A549 (cell line): ENCODE results near the gene SH3BGRL.

Experiments used
- CBX2 ChIP-seq: fragments of 200-600 bp; sonication (generic); IDR thresholded peaks from 2 replicates; pipeline ENCODE4 v1.6.1; 2016; ENCODE audit warnings: low read depth, mild to moderate bottlenecking, borderline replicate concordance
- CEBPB ChIP-seq, 2 experiments: fragments of >200 bp in 1 of 2; sonication (Bioruptor Twin) in 1 of 2; formaldehyde crosslinking in 1 of 2; IDR thresholded peaks; 2 replicates each; pipeline ENCODE4 v1.6.1; 2012 to 2016
- EP300 ChIP-seq, 2 experiments: fragments of >200 bp; sonication (Bioruptor Twin); formaldehyde crosslinking; IDR thresholded peaks; 2 replicates in 1 of 2; 3 replicates in 1 of 2; pipeline ENCODE4 v1.6.1; 2016 to 2017
- JUN ChIP-seq, 2 experiments: fragments of >200 bp; sonication (Bioruptor Twin); formaldehyde crosslinking; IDR thresholded peaks; 2 replicates in 1 of 2; 3 replicates in 1 of 2; pipeline ENCODE4 v1.6.1; 2016 to 2017
- POLR2A ChIP-seq: IDR thresholded peaks from 2 replicates; pipeline ENCODE4 v1.6.1; 2012; ENCODE audit warnings: mild to moderate bottlenecking, low read length
- RCOR1 ChIP-seq: fragments of 150-350 bp; IDR thresholded peaks from 2 replicates; pipeline ENCODE4 v1.6.1; 2014; ENCODE audit warnings: antibody characterized with exemption, low read length, low read depth
- TF ChIP-seq, protein P1 (sequence below): fragments of >200 bp; sonication (Bioruptor Twin); formaldehyde crosslinking; IDR thresholded peaks from 3 replicates; pipeline ENCODE4 v1.5.1; 2016
- TF ChIP-seq, protein P2 (sequence below): IDR thresholded peaks from 2 replicates; pipeline ENCODE4 v1.6.1; 2012
- TF ChIP-seq, protein P3 (sequence below): fragments of 450-650 bp; IDR thresholded peaks from 2 replicates; pipeline ENCODE4 v1.6.1; 2014; ENCODE audit warnings: antibody characterized with exemption
- TF ChIP-seq, protein P4 (sequence below): fragments of 200-600 bp; sonication (generic); IDR thresholded peaks from 2 replicates; pipeline ENCODE4 v1.6.1; 2016; ENCODE audit warnings: antibody characterized with exemption, mild to moderate bottlenecking, moderate library complexity
- TF ChIP-seq, protein P5 (sequence below): fragments of 250-450 bp; sonication (Bioruptor Pico); IDR thresholded peaks from 2 replicates; pipeline ENCODE4 v1.5.0; 2021; ENCODE audit warnings: mild to moderate bottlenecking, moderate library complexity, borderline replicate concordance

DNA sequence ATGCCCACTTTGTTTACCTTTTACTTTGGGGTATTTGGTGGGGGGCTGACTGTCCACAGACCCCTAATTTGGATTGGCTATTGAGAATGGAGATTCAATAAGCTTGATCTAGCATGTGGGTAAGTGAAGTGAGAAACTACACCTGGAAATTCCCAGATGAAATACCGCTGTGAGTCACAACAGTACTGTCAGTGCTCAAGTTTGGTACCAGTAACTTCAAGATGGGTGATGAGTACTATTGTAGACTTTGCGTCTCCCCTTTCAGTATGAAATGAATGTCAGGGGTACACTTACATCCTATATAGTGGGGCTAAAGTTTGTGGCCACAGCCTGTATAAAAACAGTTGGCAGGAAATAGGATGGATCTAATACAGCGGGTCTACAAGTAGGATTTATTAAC lies 33.5 kb upstream of the SH3BGRL start:
- TF ChIP-seq, protein P1, sequence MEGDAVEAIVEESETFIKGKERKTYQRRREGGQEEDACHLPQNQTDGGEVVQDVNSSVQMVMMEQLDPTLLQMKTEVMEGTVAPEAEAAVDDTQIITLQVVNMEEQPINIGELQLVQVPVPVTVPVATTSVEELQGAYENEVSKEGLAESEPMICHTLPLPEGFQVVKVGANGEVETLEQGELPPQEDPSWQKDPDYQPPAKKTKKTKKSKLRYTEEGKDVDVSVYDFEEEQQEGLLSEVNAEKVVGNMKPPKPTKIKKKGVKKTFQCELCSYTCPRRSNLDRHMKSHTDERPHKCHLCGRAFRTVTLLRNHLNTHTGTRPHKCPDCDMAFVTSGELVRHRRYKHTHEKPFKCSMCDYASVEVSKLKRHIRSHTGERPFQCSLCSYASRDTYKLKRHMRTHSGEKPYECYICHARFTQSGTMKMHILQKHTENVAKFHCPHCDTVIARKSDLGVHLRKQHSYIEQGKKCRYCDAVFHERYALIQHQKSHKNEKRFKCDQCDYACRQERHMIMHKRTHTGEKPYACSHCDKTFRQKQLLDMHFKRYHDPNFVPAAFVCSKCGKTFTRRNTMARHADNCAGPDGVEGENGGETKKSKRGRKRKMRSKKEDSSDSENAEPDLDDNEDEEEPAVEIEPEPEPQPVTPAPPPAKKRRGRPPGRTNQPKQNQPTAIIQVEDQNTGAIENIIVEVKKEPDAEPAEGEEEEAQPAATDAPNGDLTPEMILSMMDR: no peak
- TF ChIP-seq, protein P2, sequence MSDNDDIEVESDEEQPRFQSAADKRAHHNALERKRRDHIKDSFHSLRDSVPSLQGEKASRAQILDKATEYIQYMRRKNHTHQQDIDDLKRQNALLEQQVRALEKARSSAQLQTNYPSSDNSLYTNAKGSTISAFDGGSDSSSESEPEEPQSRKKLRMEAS: no peak
- TF ChIP-seq CEBPB (IDR thresholded peaks at IDR 0.05) (no peak), POLR2A (no peak), JUN (IDR thresholded peaks at IDR 0.05) (no peak), EP300 (IDR thresholded peaks at IDR 0.05) (no peak), RCOR1 (no peak), CBX2 (no peak)
- TF ChIP-seq, protein P3, sequence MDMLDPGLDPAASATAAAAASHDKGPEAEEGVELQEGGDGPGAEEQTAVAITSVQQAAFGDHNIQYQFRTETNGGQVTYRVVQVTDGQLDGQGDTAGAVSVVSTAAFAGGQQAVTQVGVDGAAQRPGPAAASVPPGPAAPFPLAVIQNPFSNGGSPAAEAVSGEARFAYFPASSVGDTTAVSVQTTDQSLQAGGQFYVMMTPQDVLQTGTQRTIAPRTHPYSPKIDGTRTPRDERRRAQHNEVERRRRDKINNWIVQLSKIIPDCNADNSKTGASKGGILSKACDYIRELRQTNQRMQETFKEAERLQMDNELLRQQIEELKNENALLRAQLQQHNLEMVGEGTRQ: no peak
- TF ChIP-seq, protein P4, sequence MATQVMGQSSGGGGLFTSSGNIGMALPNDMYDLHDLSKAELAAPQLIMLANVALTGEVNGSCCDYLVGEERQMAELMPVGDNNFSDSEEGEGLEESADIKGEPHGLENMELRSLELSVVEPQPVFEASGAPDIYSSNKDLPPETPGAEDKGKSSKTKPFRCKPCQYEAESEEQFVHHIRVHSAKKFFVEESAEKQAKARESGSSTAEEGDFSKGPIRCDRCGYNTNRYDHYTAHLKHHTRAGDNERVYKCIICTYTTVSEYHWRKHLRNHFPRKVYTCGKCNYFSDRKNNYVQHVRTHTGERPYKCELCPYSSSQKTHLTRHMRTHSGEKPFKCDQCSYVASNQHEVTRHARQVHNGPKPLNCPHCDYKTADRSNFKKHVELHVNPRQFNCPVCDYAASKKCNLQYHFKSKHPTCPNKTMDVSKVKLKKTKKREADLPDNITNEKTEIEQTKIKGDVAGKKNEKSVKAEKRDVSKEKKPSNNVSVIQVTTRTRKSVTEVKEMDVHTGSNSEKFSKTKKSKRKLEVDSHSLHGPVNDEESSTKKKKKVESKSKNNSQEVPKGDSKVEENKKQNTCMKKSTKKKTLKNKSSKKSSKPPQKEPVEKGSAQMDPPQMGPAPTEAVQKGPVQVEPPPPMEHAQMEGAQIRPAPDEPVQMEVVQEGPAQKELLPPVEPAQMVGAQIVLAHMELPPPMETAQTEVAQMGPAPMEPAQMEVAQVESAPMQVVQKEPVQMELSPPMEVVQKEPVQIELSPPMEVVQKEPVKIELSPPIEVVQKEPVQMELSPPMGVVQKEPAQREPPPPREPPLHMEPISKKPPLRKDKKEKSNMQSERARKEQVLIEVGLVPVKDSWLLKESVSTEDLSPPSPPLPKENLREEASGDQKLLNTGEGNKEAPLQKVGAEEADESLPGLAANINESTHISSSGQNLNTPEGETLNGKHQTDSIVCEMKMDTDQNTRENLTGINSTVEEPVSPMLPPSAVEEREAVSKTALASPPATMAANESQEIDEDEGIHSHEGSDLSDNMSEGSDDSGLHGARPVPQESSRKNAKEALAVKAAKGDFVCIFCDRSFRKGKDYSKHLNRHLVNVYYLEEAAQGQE: no peak
- TF ChIP-seq, protein P5, sequence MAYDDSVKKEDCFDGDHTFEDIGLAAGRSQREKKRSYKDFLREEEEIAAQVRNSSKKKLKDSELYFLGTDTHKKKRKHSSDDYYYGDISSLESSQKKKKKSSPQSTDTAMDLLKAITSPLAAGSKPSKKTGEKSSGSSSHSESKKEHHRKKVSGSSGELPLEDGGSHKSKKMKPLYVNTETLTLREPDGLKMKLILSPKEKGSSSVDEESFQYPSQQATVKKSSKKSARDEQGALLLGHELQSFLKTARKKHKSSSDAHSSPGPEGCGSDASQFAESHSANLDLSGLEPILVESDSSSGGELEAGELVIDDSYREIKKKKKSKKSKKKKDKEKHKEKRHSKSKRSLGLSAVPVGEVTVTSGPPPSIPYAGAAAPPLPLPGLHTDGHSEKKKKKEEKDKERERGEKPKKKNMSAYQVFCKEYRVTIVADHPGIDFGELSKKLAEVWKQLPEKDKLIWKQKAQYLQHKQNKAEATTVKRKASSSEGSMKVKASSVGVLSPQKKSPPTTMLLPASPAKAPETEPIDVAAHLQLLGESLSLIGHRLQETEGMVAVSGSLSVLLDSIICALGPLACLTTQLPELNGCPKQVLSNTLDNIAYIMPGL (CRISPR knock-in tag): no peak
